Muscle layer of duodenum (tissue), 2 donors: ENCODE measurements around the gene PGRMC1.
"Not testable (repeated sequence)": the region's sequence is repeated elsewhere in the genome, so short reads cannot be mapped to it uniquely, and the experiment has no call there.

ENCODE experiments used
- H3K27ac ChIP-seq: one replicate; pipeline ENCODE4 v1.7.0; 2013; ENCODE audit warnings: mild to moderate bottlenecking, low read length
- H3K27me3 ChIP-seq: one replicate; pipeline ENCODE4 v1.7.0; 2013; ENCODE audit warnings: low read depth, mild to moderate bottlenecking, control low read depth, low read length
- H3K36me3 ChIP-seq, 2 donors: one replicate each; pipeline ENCODE4 v1.7.0; 2013; ENCODE audit warnings: low read length in 2 of 2, control low read depth in 1 of 2, mild to moderate bottlenecking in 1 of 2; ENCODE audit not compliant: insufficient read depth in 2 of 2, control insufficient read depth in 1 of 2
- H3K4me1 ChIP-seq, 2 donors: one replicate each; pipeline ENCODE4 v1.7.0; 2013; ENCODE audit warnings: low read length in 2 of 2, mild to moderate bottlenecking in 2 of 2, control low read depth in 1 of 2, moderate library complexity in 1 of 2; ENCODE audit not compliant: insufficient read depth in 2 of 2, control insufficient read depth in 1 of 2
- H3K4me3 ChIP-seq, 2 donors: one replicate each; pipeline ENCODE4 v1.7.0; 2013; ENCODE audit warnings: low read length in 2 of 2, low read depth in 1 of 2, mild to moderate bottlenecking in 1 of 2
- H3K9me3 ChIP-seq, 2 donors: one replicate each; pipeline ENCODE4 v1.7.0; 2013; ENCODE audit warnings: low read length in 2 of 2, control low read depth in 1 of 2, mild to moderate bottlenecking in 1 of 2; ENCODE audit not compliant: control insufficient read depth in 1 of 2
- donor health status: healthy.

Gene PGRMC1

GRCh38 chrX:119272882-119273419 lies 36.9 kb downstream of the PGRMC1 start:
- Histone ChIP-seq H3K27me3 (no peaks in the 10 kb centered on the region), H3K9me3 (no peaks in the 10 kb centered on the region), H3K4me1 (no peaks in the 10 kb centered on the region), H3K4me3 (peak overlapping the region in 1 of 2 donors; percentile 46), H3K36me3 (no peaks in the 10 kb centered on the region), H3K27ac (no peak overlapping the region)

DNA sequence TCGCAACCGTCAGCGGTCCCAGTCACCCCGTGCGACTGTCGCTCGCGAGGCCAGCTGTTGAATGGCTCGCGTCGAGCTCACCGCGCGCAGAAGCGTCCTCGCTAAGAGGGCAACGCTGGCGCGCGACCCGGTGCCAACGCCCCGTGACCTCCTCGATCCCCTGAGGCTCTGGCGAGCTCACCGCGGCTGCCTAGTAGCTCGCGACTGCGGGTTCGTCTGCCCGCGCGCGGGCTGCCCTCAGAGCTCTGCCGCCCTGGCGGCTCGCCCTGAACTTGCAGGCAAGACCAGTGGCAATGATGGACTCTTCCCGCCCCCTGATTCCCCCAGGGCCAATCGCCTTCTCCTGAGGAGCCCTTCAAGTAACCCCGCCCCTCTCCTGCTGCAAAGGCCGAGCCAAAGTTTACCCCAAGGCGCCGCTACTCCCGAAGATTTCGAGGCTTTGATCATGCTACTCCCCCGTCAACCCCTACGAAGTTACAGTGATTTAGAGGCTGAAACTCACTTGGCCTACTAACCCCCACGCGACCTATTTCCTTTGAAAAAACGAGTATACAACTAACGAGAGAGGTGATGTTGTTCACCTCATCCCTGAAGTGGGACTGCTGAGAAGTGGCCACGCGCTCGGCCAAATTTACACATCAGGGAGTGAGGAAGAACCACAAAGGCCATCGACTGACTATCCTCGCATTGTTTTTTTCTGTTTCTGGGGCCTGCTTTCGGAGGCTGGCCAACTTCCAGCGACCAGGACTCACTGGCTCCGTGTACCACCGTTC lies 37.5 kb downstream of the PGRMC1 start:
- Histone ChIP-seq H3K27me3 (no peaks in the 10 kb centered on the region), H3K4me1 (no peaks in the 10 kb centered on the region), H3K36me3 (no peaks in the 10 kb centered on the region), H3K9me3 (no peaks in the 10 kb centered on the region), H3K27ac (no peak overlapping the region), H3K4me3 (peak overlapping the region in 1 of 2 donors; percentile 46)

DNA sequence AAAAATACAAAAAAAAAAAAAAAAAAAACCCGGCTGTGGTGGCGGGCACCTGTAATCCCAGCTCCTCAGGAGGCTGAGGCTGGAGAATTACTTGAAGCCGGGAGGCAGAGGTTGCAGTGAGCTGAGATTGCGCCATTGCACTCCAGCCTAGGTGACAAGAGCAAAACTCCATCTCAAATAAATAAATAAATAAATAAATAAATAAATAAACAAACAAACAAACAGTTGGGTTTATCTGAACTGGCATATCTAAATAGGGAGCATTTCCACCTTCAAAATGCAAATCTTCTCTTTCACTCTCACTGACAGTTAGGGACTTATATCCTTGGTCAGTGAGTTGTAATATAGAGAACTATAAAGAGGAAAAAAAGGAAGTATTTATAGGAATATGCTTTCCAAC lies 46.3 kb downstream of the PGRMC1 start:
- not testable (repeated sequence) for H3K9me3 ChIP-seq, H3K27me3 ChIP-seq, H3K27ac ChIP-seq, H3K36me3 ChIP-seq, H3K4me1 ChIP-seq, H3K4me3 ChIP-seq

DNA sequence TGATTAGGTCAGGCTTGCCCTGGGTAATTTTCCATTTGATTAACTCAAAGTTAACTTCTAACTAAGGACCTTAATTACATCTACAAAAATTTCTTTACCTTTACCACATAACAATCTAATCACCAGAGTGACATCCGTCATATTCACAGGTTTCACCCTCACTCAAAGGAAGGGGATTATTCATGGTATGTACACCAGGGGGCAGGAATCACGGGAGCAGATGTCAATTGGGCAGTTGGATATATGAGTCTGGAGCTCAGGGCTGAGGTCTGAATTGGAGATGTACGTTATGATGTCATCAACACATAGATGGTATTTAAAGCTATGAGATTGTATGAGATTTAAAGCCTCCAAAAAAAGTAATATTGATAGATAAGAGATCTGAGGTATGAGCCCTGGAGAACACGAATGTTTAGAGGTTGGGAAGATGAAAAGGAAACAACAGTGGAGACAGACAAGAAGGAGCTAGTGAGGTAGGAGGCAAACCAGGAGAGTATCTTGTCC lies 52.9 kb downstream of the PGRMC1 start:
- no peaks in the 10 kb centered on the region for H3K36me3 ChIP-seq
- H3K4me1 ChIP-seq, result no peaks in the 10 kb centered on the region
- no peak overlapping the region for H3K27ac ChIP-seq
- no peak overlapping the region for H3K4me3 ChIP-seq
- no peaks in the 10 kb centered on the region for H3K27me3 ChIP-seq
- no peaks in the 10 kb centered on the region for H3K9me3 ChIP-seq

DNA sequence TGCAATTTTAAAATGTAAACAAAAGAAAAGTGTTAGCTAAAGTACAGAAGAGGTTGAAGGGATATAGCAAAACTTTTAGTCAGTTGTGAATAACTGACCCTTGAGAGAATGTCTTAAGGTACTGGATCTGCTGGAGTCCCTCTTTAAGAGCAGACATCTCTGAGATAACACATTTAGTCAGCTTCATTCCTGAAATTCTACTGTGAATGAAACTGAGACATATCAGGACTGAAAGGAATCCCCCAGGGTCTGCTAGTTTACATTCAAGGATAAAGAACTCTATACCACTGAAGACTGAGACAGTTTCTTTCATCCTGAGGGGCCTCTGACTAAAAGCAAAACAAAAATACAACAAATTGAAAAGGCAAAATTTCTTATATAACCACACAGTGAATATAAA lies 54.4 kb downstream of the PGRMC1 start:
- no peaks in the 10 kb centered on the region for H3K9me3 ChIP-seq
- H3K27me3 ChIP-seq, result no peaks in the 10 kb centered on the region
- no peaks in the 10 kb centered on the region for H3K36me3 ChIP-seq
- H3K27ac ChIP-seq, result no peak overlapping the region
- no peaks in the 10 kb centered on the region for H3K4me1 ChIP-seq
- no peak overlapping the region for H3K4me3 ChIP-seq

GRCh38 chrX:119291246-119291645 lies 55.2 kb downstream of the PGRMC1 start:
- H3K9me3 ChIP-seq, H3K36me3 ChIP-seq, H3K27ac ChIP-seq, H3K4me3 ChIP-seq, H3K4me1 ChIP-seq, H3K27me3 ChIP-seq: not testable (repeated sequence)

- Histone ChIP-seq H3K4me1 (no peaks in the 10 kb centered on the region), H3K36me3 (no peaks in the 10 kb centered on the region), H3K4me3 (no peak overlapping the region), H3K27ac (no peak overlapping the region), H3K27me3 (no peaks in the 10 kb centered on the region), H3K9me3 (no peaks in the 10 kb centered on the region)
Measured at GRCh38 chrX:119292445-119292844, 56.4 kb downstream of the PGRMC1 start.
